Esophagus squamous epithelium (tissue), 4 donors: ENCODE data around the gene MALL.
"Not testable (repeated sequence)": the region's sequence is repeated elsewhere in the genome, so short reads cannot be mapped to it uniquely, and the experiment has no call there.

Experiments used
- CTCF ChIP-seq, 6 experiments: fragments of 450-650 bp in 4 of 6; fragments of 200-600 bp in 2 of 6; sonication (generic) in 2 of 6; IDR thresholded peaks; one replicate each; pipeline ENCODE4 v1.5.1; 2016 to 2019; ENCODE audit warnings: antibody characterized with exemption in 6 of 6, mild to moderate bottlenecking in 4 of 6, moderate library complexity in 4 of 6
- POLR2A ChIP-seq, 4 donors: fragments of 450-650 bp; IDR thresholded peaks; one replicate each; pipeline ENCODE4 v1.6.1; 2017; ENCODE audit warnings: antibody characterized with exemption in 4 of 4, mild to moderate bottlenecking in 4 of 4, moderate library complexity in 3 of 4

GRCh38 chr2:110041941-110042660 is 73.5 kb downstream of the MALL start:
- TF ChIP-seq CTCF, POLR2A (IDR thresholded peaks at IDR 0.05): not testable (repeated sequence)
